ENCODE measurements around the gene WNT4.

Gene WNT4

GRCh38 chr1:22177354-22178003 lies 34.6 kb upstream of the WNT4 start:
- Histone ChIP-seq H3K36me3 (ENCODE audit: control insufficient read depth in 1 of 2, insufficient read depth in 2 of 2, low read length in 2 of 2) (no peaks in the 10 kb centered on the region), H3K4me1 (ENCODE audit: control insufficient read depth in 1 of 2, insufficient read depth in 2 of 2, low read length in 2 of 2) (no peaks in the 10 kb centered on the region), H3K27ac (ENCODE audit: low read length) (no peak overlapping the region)

GRCh38 chr1:22176258-22176657 lies 33.4 kb upstream of the WNT4 start:
- Histone ChIP-seq H3K27ac (ENCODE audit: low read length) (no peak overlapping the region), H3K4me1 (ENCODE audit: control insufficient read depth in 1 of 2, insufficient read depth in 2 of 2, low read length in 2 of 2) (no peaks in the 10 kb centered on the region), H3K4me3 (ENCODE audit: low read depth in 1 of 2, low read length in 2 of 2) (no peak overlapping the region), H3K27me3 (ENCODE audit: low read depth, low read length) (no peaks in the 10 kb centered on the region), H3K36me3 (ENCODE audit: control insufficient read depth in 1 of 2, insufficient read depth in 2 of 2, low read length in 2 of 2) (no peaks in the 10 kb centered on the region), H3K9me3 (ENCODE audit: control insufficient read depth in 1 of 2, low read length in 2 of 2) (peaks cover 0 to 6% of the 10 kb centered on the region in 2 donors)

More at GRCh38 chr1:22177354-22178003, 34.6 kb upstream of the WNT4 start:
- Histone ChIP-seq H3K4me3 (ENCODE audit: low read depth in 1 of 2, low read length in 2 of 2) (no peak overlapping the region), H3K27me3 (ENCODE audit: low read depth, low read length) (peaks cover 3% of the 10 kb centered on the region), H3K9me3 (ENCODE audit: control insufficient read depth in 1 of 2, low read length in 2 of 2) (peaks cover 0 to 6% of the 10 kb centered on the region in 2 donors)

GRCh38 chr1:22174446-22175220 lies 31.7 kb upstream of the WNT4 start:
- Histone ChIP-seq H3K36me3 (ENCODE audit: control insufficient read depth in 1 of 2, insufficient read depth in 2 of 2, low read length in 2 of 2) (no peaks in the 10 kb centered on the region), H3K9me3 (ENCODE audit: control insufficient read depth in 1 of 2, low read length in 2 of 2) (peaks cover 0 to 5% of the 10 kb centered on the region in 2 donors), H3K4me1 (ENCODE audit: control insufficient read depth in 1 of 2, insufficient read depth in 2 of 2, low read length in 2 of 2) (no peaks in the 10 kb centered on the region), H3K4me3 (ENCODE audit: low read depth in 1 of 2, low read length in 2 of 2) (no peak overlapping the region), H3K27me3 (ENCODE audit: low read depth, low read length) (no peaks in the 10 kb centered on the region), H3K27ac (ENCODE audit: low read length) (no peak overlapping the region)

GRCh38 chr1:22171951-22172715 lies 29.2 kb upstream of the WNT4 start:
- H3K27ac ChIP-seq (ENCODE audit: low read length), result no peak overlapping the region
- no peaks in the 10 kb centered on the region for H3K9me3 ChIP-seq (ENCODE audit: control insufficient read depth in 1 of 2, low read length in 2 of 2)
- no peaks in the 10 kb centered on the region for H3K4me1 ChIP-seq (ENCODE audit: control insufficient read depth in 1 of 2, insufficient read depth in 2 of 2, low read length in 2 of 2)
- no peaks in the 10 kb centered on the region for H3K27me3 ChIP-seq (ENCODE audit: low read depth, low read length)
- H3K4me3 ChIP-seq (ENCODE audit: low read depth in 1 of 2, low read length in 2 of 2), result no peak overlapping the region
- H3K36me3 ChIP-seq (ENCODE audit: control insufficient read depth in 1 of 2, insufficient read depth in 2 of 2, low read length in 2 of 2), result no peaks in the 10 kb centered on the region

- H3K27ac ChIP-seq (ENCODE audit: low read length), result no peak overlapping the region
- no peaks in the 10 kb centered on the region for H3K4me1 ChIP-seq (ENCODE audit: control insufficient read depth in 1 of 2, insufficient read depth in 2 of 2, low read length in 2 of 2)
- H3K9me3 ChIP-seq (ENCODE audit: control insufficient read depth in 1 of 2, low read length in 2 of 2), result no peaks in the 10 kb centered on the region
- H3K4me3 ChIP-seq (ENCODE audit: low read depth in 1 of 2, low read length in 2 of 2), result no peak overlapping the region
- H3K36me3 ChIP-seq (ENCODE audit: control insufficient read depth in 1 of 2, insufficient read depth in 2 of 2, low read length in 2 of 2), result no peaks in the 10 kb centered on the region
- H3K27me3 ChIP-seq (ENCODE audit: low read depth, low read length), result no peaks in the 10 kb centered on the region
Measured at GRCh38 chr1:22169816-22170215, 26.9 kb upstream of the WNT4 start.

- no peak overlapping the region for H3K4me3 ChIP-seq (ENCODE audit: low read depth in 1 of 2, low read length in 2 of 2)
- no peak overlapping the region for H3K27ac ChIP-seq (ENCODE audit: low read length)
- H3K27me3 ChIP-seq (ENCODE audit: low read depth, low read length), result no peaks in the 10 kb centered on the region
- peaks cover 0 to 4% of the 10 kb centered on the region in 2 donors for H3K4me1 ChIP-seq (ENCODE audit: control insufficient read depth in 1 of 2, insufficient read depth in 2 of 2, low read length in 2 of 2)
- no peaks in the 10 kb centered on the region for H3K36me3 ChIP-seq (ENCODE audit: control insufficient read depth in 1 of 2, insufficient read depth in 2 of 2, low read length in 2 of 2)
- no peaks in the 10 kb centered on the region for H3K9me3 ChIP-seq (ENCODE audit: control insufficient read depth in 1 of 2, low read length in 2 of 2)
Measured at GRCh38 chr1:22168412-22168973, 25.6 kb upstream of the WNT4 start.

- H3K27ac ChIP-seq (ENCODE audit: low read length), result no peak overlapping the region
- H3K9me3 ChIP-seq (ENCODE audit: control insufficient read depth in 1 of 2, low read length in 2 of 2), result no peaks in the 10 kb centered on the region
Measured at GRCh38 chr1:22166439-22166838, 23.5 kb upstream of the WNT4 start.

GRCh38 chr1:22164841-22165808 lies 22.2 kb upstream of the WNT4 start:
- no peaks in the 10 kb centered on the region for H3K36me3 ChIP-seq (ENCODE audit: control insufficient read depth in 1 of 2, insufficient read depth in 2 of 2, low read length in 2 of 2)
- H3K4me3 ChIP-seq (ENCODE audit: low read depth in 1 of 2, low read length in 2 of 2), result no peak overlapping the region
- no peaks in the 10 kb centered on the region for H3K9me3 ChIP-seq (ENCODE audit: control insufficient read depth in 1 of 2, low read length in 2 of 2)
- H3K4me1 ChIP-seq (ENCODE audit: control insufficient read depth in 1 of 2, insufficient read depth in 2 of 2, low read length in 2 of 2), result peaks cover 0 to 4% of the 10 kb centered on the region in 2 donors
- no peak overlapping the region for H3K27ac ChIP-seq (ENCODE audit: low read length)
- H3K27me3 ChIP-seq (ENCODE audit: low read depth, low read length), result peaks cover 4% of the 10 kb centered on the region

More at GRCh38 chr1:22166439-22166838, 23.5 kb upstream of the WNT4 start:
- Histone ChIP-seq H3K4me1 (ENCODE audit: control insufficient read depth in 1 of 2, insufficient read depth in 2 of 2, low read length in 2 of 2) (peaks cover 0 to 4% of the 10 kb centered on the region in 2 donors), H3K36me3 (ENCODE audit: control insufficient read depth in 1 of 2, insufficient read depth in 2 of 2, low read length in 2 of 2) (no peaks in the 10 kb centered on the region), H3K27me3 (ENCODE audit: low read depth, low read length) (peaks cover 4% of the 10 kb centered on the region), H3K4me3 (ENCODE audit: low read depth in 1 of 2, low read length in 2 of 2) (no peak overlapping the region)

- Histone ChIP-seq H3K27ac (ENCODE audit: low read length) (no peak overlapping the region), H3K4me1 (ENCODE audit: control insufficient read depth in 1 of 2, insufficient read depth in 2 of 2, low read length in 2 of 2) (peaks cover 0 to 4% of the 10 kb centered on the region in 2 donors), H3K9me3 (ENCODE audit: control insufficient read depth in 1 of 2, low read length in 2 of 2) (no peaks in the 10 kb centered on the region), H3K27me3 (ENCODE audit: low read depth, low read length) (peaks cover 4% of the 10 kb centered on the region), H3K36me3 (ENCODE audit: control insufficient read depth in 1 of 2, insufficient read depth in 2 of 2, low read length in 2 of 2) (no peaks in the 10 kb centered on the region), H3K4me3 (ENCODE audit: low read depth in 1 of 2, low read length in 2 of 2) (no peak overlapping the region)
Measured at GRCh38 chr1:22163564-22163963, 20.7 kb upstream of the WNT4 start.

GRCh38 chr1:22163137-22163536 lies 20.2 kb upstream of the WNT4 start:
- H3K4me3 ChIP-seq (ENCODE audit: low read depth in 1 of 2, low read length in 2 of 2), result no peak overlapping the region
- H3K27me3 ChIP-seq (ENCODE audit: low read depth, low read length), result peaks cover 4% of the 10 kb centered on the region
- no peak overlapping the region for H3K27ac ChIP-seq (ENCODE audit: low read length)
- H3K9me3 ChIP-seq (ENCODE audit: control insufficient read depth in 1 of 2, low read length in 2 of 2), result no peaks in the 10 kb centered on the region
- peaks cover 0 to 4% of the 10 kb centered on the region in 2 donors for H3K4me1 ChIP-seq (ENCODE audit: control insufficient read depth in 1 of 2, insufficient read depth in 2 of 2, low read length in 2 of 2)
- no peaks in the 10 kb centered on the region for H3K36me3 ChIP-seq (ENCODE audit: control insufficient read depth in 1 of 2, insufficient read depth in 2 of 2, low read length in 2 of 2)
